Tibial nerve (tissue), 4 donors: Measurements from ENCODE around the gene LCN1.
"Not testable (repeated sequence)": the region's sequence is repeated elsewhere in the genome, so short reads cannot be mapped to it uniquely, and the experiment has no call there.

Experiments used
- EP300 ChIP-seq, 2 donors: sonication (generic); formaldehyde crosslinking; IDR thresholded peaks; one replicate each; pipeline ENCODE4 v1.6.1; 2017; ENCODE audit warnings: antibody characterized with exemption in 2 of 2, mild to moderate bottlenecking in 1 of 2
- TF ChIP-seq, protein P1 (sequence below), 5 experiments: fragments of 200-600 bp in 3 of 5; fragments of 450-650 bp in 2 of 5; sonication (generic) in 3 of 5; IDR thresholded peaks; one replicate each; pipeline ENCODE4 v1.5.1; 2016 to 2019; ENCODE audit warnings: antibody characterized with exemption in 5 of 5, mild to moderate bottlenecking in 3 of 5, moderate library complexity in 2 of 5

GRCh38 chr9:135549478-135550343 is 28.5 kb downstream of the LCN1 start:
- TF ChIP-seq, protein P1, sequence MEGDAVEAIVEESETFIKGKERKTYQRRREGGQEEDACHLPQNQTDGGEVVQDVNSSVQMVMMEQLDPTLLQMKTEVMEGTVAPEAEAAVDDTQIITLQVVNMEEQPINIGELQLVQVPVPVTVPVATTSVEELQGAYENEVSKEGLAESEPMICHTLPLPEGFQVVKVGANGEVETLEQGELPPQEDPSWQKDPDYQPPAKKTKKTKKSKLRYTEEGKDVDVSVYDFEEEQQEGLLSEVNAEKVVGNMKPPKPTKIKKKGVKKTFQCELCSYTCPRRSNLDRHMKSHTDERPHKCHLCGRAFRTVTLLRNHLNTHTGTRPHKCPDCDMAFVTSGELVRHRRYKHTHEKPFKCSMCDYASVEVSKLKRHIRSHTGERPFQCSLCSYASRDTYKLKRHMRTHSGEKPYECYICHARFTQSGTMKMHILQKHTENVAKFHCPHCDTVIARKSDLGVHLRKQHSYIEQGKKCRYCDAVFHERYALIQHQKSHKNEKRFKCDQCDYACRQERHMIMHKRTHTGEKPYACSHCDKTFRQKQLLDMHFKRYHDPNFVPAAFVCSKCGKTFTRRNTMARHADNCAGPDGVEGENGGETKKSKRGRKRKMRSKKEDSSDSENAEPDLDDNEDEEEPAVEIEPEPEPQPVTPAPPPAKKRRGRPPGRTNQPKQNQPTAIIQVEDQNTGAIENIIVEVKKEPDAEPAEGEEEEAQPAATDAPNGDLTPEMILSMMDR (IDR thresholded peaks at IDR 0.05), result not testable (repeated sequence)
- not testable (repeated sequence) for TF ChIP-seq EP300 (IDR thresholded peaks at IDR 0.05)
